WI38 (cell line): ENCODE measurements around the gene RALY.

ENCODE experiments used
- H3K4me3 ChIP-seq: 2 replicates; pipeline ENCODE4 v1.5.1; 2011; ENCODE audit warnings: low read depth, mild to moderate bottlenecking, control low read depth, low read length
- TF ChIP-seq, protein P1 (sequence below): IDR thresholded peaks from 2 replicates; pipeline ENCODE4 v1.5.1; 2012; ENCODE audit warnings: low read depth, mild to moderate bottlenecking, control low read depth, low read length

The RALY gene

DNA sequence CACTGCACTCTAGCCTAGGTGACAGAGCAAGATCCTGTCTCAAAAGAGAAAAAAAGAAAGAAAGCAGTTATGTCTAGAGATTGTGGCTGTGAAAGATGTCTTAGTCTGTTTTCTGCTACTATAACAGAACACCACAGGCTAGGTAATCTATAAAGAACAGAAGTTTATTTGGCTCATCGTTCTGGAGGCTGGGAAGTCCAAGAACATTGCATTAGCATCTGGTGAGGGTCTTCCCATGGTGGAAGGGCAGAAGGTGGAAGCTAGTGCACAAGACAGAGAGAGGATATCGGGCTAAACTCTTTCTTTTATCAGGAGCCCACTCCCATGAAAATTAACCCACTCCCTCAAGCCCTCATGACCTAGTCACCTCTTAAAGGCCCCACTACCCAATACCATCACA is 16.2 kb upstream of the RALY start:
- TF ChIP-seq, protein P1, sequence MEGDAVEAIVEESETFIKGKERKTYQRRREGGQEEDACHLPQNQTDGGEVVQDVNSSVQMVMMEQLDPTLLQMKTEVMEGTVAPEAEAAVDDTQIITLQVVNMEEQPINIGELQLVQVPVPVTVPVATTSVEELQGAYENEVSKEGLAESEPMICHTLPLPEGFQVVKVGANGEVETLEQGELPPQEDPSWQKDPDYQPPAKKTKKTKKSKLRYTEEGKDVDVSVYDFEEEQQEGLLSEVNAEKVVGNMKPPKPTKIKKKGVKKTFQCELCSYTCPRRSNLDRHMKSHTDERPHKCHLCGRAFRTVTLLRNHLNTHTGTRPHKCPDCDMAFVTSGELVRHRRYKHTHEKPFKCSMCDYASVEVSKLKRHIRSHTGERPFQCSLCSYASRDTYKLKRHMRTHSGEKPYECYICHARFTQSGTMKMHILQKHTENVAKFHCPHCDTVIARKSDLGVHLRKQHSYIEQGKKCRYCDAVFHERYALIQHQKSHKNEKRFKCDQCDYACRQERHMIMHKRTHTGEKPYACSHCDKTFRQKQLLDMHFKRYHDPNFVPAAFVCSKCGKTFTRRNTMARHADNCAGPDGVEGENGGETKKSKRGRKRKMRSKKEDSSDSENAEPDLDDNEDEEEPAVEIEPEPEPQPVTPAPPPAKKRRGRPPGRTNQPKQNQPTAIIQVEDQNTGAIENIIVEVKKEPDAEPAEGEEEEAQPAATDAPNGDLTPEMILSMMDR = no peak
- H3K4me3 ChIP-seq = no peak overlapping the region

DNA sequence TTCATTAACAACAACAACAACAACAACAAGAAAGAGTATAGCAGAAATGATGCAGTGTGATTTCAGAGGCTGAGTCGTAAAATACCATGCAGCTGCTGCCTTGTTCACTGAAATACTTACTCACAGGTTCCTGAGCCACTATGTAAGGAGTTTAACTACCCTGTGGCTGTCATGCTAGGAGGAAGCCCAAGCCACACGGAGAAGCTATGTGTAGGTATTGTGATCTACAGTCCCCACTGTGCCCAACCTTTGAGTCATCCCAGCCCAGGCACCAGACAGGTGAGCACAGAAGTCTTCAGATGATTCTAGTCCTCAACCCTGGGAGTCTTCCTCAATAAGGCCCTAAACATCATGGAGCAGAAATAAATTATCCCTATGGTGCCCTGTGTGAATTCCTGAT is 14.6 kb upstream of the RALY start:
- TF ChIP-seq, protein P1 = no peak

DNA sequence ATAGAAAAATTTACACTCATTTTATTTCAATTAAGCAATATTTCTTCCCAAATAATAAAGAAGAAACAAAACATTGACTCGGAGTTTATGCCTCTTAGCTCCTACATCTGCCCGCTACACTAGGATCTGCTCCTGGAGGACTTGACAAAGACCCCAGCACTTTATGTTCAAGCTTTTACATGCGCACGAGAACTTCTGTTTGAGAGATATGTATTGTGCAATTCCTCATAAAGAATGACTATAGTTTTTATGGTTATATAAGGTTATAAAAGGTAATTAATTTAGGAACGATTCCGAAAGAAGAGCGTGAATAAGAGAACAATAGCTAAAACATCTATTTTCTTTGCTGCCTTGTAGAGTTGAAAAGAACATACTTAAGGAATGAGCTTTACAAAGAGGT is 12.4 kb upstream of the RALY start:
- TF ChIP-seq, protein P1 = no peak
- H3K4me3 ChIP-seq = no peak overlapping the region

More for the DNA sequence above, 14.6 kb upstream of the RALY start:
- no peak overlapping the region for H3K4me3 ChIP-seq

DNA sequence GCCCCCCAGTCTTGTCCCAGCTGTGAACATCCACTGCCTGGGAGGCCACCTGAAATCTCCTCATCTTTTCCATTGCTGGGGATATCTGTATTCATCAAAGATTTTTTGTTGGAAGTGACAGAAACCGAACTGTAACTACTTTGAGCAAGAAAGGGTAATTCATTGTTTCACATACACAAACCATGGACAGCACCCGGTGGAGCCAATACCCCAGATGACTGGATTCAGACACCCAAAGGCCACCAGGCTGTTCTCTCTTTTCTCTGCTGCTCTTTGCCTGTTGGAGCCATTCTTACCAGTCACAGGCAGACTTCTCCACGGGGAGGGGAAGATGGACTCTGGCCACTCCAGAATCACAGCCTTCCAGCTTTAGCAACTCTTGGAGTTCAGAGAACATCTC is 11.7 kb upstream of the RALY start:
- H3K4me3 ChIP-seq = no peak overlapping the region
- TF ChIP-seq, protein P1 = no peak

DNA sequence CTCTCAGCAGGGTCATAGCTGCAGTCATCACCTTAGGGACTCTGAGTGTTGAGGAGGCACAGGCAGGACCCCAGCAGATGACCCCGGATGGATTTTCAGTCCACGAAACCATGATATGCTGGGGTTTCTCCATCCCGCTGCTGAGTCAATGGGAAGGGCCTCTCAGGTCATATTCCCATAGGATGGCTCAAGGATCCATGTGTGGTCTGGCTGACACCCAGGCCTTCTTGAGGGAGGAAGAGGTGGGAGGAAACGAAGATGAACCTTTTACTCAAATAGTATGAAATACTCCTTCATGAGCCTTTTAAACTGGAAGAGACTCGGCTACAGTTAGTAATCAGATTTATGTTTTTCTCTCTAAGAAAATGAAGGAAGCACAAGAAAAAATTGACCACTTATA is 10.3 kb upstream of the RALY start:
- TF ChIP-seq, protein P1 = no peak
- no peak overlapping the region for H3K4me3 ChIP-seq

DNA sequence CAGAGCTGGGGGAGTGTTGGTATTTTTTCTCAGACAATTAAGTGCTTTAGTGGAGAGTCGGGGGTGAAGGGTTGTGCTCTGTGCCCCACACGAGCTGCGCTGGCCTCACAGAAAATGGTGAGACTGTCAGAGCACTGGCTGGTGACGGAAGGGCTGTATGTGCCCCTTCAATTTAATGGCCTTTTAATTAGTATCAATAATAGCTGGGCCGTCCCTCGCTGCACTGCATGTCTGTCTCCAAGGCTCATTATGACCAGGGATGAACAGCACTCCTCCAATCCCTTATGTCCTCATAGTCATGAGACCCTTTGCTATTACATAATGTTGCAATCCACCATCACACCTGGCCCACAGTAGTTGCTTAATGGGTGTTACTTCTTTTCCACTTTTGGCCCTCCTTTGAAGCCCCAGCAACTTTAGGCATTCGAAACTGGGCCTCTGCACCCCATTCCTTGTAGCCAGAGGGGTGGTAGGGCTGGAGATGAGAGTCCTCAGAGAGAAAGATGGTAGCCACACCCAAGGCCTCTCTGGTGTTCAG is 9.5 kb upstream of the RALY start:
- H3K4me3 ChIP-seq = no peak overlapping the region
- TF ChIP-seq, protein P1 = no peak

DNA sequence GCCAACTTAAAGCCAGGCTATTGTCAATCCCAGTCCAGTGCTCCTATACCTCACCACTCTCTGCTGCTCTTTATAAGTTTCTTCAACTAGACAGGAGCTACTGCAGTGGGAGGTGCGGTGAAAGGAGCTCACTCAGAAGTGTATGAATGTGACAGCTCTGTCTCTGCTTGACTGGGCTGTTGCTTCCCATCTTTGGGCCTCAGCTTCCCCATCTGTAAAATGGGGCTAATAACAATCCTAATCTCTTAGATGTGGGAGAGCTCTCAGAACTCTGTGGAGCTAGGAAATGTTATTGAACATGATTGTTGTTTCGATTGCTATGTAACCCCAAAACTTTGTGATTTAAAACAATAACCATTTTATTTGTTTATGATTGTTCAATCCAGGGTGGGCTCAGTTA is 8.4 kb upstream of the RALY start:
- H3K4me3 ChIP-seq = no peak overlapping the region
- TF ChIP-seq, protein P1 = no peak
